Stimulated activated CD8-positive, alpha-beta memory T cell treated with anti-CD3 and anti-CD28 coated beads, Interleukin-2, amount 100 ng/mL, for 1 hour (primary cell): ENCODE measurements around the gene GLIS1.

ENCODE experiments used
- DNase-seq, 2 donors: peaks; one replicate each; pipeline ENCODE4 v3.0.0-alpha.2; 2020; ENCODE audit warnings: low read depth in 2 of 2

GLIS1 gene

GRCh38 chr1:53550201-53550741, 188.7 kb downstream of the GLIS1 start:
- no peak for DNase-seq

DNA sequence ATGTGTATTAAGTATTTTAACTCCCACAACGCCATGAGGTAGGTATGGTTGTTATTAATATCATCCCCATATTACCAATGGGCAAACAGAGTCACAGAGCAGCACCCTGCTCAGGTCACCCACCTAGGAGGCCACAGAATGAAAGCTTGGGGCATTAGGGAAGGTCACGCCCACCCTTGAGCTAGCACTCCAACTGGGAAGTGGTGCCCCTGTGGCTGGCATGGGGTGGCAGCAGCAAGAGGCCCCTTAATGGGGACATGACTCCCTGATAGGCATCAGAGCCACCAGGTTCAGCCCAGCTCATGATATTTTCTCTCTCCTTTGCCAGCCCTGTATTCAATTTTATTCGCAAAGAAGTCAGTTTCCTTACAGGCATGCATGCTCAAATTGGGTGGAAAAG, 189.2 kb downstream of the GLIS1 start:
- no peak for DNase-seq

DNA sequence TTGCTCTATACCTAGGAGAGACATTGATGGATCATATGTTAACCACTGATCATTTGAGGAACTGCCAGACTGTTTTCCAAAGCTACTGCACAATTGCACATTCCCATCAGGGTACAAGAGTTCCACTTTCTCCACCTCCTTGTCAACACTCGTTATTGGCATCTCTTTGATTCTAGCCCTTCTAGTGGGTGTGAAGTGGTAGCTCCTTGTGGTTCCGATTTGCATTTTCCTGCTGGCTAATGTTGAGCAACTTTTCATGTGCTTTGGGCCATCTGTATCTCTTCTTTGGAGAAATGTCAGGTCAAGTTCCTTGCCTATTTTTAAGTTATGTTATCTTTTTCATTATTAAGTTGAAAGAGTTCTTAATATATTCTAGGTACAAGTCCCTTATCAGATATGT, 189.7 kb downstream of the GLIS1 start:
- DNase-seq, result no peak

GRCh38 chr1:53548031-53548491, 190.9 kb downstream of the GLIS1 start:
- no peak for DNase-seq

GRCh38 chr1:53547231-53547790, 191.7 kb downstream of the GLIS1 start:
- no peak for DNase-seq

GRCh38 chr1:53546409-53547155, 192.4 kb downstream of the GLIS1 start:
- no peak for DNase-seq

DNA sequence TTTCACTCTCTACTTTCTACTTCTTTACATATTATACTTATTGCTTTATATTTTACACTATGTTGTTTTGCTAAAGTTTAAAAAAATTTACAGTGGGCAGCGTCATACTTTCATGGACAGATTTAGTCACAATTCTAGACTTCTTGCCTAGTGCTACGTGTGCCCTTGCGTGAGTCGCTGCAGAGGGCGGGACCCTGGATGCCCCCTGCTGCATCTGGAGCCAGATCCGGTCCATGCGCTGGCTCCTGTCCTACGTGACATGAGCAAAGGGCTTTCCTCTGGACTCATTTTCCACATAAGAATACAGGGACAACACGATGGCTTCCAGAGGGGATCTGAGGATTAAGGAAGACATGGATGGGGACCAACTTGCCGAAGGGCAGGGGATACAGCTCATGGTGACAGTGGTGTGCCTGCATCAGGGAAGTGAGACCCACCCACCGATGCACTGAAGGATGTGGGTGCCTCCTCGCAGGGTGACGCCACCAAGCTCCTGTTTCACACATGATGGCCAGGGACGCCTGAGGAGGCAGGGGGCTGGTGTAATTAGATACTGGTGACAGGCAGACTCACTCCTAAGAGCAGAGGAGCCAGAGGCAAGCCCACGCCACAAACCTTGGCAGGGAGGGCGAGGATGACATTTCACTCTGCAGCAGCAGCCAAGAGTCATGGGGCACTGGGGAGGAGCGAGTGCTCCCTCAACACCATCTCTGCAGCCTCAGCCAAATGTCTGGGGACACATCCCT, 193.1 kb downstream of the GLIS1 start:
- DNase-seq, result no peak

- DNase-seq, result no peak
Measured at GRCh38 chr1:53544728-53545515, 194.0 kb downstream of the GLIS1 start.

GRCh38 chr1:53543778-53544695, 194.9 kb downstream of the GLIS1 start:
- no peak for DNase-seq

- DNase-seq, result no peak
Measured at GRCh38 chr1:53543130-53543777, 195.7 kb downstream of the GLIS1 start.

GRCh38 chr1:53542551-53542950, 196.4 kb downstream of the GLIS1 start:
- DNase-seq, result no peak

DNA sequence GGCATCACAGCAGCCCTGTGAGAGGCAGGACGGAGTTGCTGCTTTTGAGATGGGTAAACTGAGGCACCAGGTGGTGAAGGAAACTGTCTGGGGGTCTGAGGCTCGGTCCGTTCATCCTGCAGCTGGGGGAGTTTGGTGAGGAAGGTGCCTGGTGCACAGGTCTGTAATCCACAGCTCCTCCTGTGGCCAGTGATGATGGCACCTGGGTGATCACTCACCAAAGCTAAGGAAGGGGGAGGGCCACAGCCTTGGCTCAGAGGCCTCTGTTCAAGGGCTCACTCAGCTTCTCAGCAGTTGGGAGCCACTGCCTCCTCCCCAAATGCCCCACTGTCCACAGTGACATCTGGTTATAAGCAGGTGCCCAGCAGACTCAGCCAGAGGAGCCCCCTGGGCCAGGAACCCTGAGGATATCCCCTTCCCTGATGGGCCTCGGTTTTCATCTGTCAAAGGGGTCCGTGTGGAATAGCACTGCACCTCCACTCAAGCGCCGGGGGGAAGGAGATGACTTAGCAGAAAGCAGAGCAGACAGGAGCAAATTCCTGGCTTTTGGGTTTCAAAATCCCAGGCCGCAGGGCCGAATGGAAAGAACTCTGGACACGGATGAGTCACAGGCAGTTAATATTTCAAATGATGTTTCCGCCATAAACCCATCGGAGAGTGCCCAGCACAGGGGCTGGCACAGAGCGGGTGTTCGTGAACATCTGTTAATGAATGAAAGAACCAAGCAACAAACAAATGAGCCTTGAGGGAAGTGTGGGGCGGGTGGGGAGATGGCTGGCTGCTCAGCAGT, 197.0 kb downstream of the GLIS1 start:
- no peak for DNase-seq

DNA sequence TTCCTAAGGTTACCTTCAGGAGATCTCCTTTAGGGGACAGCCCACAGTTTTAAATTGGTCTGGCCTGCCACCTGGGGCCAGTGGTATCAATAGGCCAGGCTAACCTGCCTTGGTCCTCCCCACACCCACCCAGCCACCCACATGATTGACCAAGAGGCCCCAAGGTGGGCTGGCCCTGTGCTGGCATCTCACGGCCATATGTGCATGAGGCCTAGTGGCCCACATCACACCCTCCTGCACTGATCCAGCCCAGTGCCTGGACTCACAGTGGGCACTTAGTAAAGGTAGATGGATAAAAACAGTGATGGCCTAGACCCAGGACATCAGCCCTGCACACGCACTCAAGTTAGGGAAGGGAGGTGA, 197.7 kb downstream of the GLIS1 start:
- no peak for DNase-seq

GRCh38 chr1:53540604-53541262, 198.2 kb downstream of the GLIS1 start:
- no peak for DNase-seq

GRCh38 chr1:53539711-53540603, 199.0 kb downstream of the GLIS1 start:
- no peak for DNase-seq

DNA sequence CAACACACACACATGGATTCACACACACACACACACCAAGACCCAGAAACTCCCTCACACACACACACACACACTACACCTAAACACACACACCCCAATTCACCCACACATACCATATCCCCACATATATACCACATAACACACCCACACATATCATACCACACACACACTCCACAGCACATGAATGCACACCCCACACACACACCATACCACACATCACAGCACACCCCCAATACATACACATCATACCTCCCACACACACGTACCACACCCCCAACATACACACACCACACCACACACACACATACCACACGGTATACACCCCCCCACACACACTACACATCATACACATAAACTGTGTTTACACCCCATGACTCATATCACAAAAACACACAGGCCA, 199.7 kb downstream of the GLIS1 start:
- DNase-seq, result no peak

- DNase-seq, result no peak
Measured at GRCh38 chr1:53536606-53537005, 202.4 kb downstream of the GLIS1 start.

- DNase-seq, result no peak
Measured at GRCh38 chr1:53535846-53536245, 203.1 kb downstream of the GLIS1 start.
